ENCODE results near the gene COLEC11.
"Not testable (repeated sequence)": the region's sequence is repeated elsewhere in the genome, so short reads cannot be mapped to it uniquely, and the experiment has no call there.

Gene COLEC11

DNA sequence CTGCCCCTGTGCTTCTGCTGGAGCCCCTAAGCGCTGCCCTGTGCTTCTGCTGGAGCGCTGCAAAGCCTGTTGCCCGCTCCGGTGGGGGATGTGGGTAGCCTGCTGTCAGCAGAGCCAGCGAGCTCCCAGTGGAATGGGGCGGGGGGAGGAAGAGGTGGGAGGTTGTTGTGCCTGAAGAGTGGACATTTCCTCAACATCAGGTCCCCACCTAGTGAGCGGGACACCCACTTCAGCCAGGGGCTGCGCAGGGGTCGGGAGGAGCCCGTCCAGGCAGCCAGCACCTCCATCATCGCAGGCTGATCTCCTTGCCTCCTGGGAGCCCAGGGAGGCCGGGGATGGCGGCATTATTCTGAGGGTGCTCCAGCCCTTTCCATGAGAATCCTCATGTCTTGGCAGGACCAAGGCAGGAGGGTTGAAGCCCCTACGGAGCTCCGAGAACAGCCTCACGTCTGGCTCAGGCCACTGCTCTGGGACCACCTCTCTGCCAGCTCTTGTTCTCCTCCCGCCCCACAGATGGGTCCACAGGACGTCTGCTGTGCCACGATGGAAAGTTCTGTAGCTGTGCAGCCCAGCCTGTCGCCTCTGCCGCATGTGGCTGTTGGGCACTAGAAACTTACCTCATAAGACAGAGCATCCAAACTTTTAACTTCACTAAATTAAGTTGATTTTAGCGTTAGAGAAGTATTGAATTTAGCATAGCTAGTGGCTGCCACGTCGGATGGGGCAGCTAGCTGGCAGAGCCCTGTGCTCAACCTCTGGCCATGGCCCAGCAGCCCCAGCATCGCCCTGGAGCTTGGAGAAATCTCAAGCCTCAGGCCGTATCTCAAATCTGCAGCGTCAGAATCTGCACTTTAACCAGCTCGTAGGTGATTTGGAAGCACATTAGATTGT, 61.2 kb downstream of the COLEC11 start:
- no peak for DNase-seq

DNA sequence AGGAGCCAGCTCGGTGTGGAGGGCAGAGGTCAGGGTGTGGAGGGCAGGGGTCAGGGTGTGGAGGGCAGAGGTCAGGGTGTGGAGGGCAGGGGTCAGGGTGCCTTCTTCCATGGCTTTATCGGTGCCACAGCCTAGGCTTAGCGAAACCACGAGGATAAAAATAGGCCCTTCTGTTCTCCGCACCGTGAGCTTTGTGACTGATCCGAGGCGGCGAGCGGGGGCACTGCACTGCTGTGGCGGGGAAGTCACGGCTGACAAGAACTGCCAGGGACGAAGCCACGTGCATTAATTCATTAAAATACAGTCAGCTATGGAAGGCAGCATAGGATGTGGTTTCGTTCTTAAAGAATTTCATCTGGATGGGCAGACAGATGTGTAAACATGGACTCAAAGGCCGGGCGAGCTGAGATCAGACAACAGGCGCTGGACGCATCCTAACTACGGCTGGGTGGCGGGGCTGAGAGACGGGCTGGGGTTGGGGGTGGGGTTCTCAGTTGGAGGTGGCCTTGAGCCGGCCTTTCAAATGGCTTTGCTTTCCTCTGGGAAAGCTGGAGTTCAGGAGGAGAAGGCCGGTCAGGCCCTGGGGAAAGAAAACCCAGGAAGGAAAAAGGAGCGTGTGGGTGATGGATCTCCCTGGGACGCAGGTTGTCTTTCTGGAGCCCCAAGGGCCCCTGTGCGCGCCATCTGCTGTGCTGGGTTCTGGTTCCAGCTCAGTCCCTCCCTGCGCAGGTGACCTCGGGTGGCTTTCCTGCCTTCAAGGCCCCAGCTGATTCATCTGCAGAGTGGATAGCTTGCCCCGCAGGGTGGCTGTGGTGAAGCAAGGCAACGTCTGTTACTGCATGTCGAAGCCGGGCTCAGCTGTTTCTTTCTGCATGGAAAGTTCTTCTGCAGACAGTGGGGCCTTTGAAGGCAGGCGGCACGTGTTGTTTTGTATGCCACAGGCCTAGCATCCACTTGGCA, 62.1 kb downstream of the COLEC11 start:
- DNase-seq = no peak

DNA sequence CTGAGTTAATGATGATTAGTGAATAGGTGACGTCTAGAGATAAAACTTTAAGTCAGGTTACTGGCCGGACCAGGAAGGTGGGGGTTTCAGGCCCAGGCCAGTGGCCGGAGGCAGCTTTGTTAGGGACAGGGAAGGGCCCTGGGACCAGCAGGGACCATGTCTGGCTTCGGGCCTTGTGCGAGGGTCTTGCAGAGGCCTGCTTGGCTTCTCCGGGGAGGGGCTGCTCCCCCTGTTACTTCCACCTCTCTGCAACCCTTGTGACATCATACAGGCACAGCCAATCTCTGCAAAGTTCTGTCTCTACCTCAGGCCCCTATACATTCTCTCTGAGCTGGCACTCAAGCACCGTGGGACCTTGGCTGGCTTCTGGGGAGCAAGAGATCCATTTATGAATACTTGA, 63.0 kb downstream of the COLEC11 start, which contains the start of gene ALLC:
ALLC (plus strand) TSS at position 320 of the 400 bp plus-strand sequence. CDS start 12,958 bp downstream, outside the sequence.
- DNase-seq = no peak

DNA sequence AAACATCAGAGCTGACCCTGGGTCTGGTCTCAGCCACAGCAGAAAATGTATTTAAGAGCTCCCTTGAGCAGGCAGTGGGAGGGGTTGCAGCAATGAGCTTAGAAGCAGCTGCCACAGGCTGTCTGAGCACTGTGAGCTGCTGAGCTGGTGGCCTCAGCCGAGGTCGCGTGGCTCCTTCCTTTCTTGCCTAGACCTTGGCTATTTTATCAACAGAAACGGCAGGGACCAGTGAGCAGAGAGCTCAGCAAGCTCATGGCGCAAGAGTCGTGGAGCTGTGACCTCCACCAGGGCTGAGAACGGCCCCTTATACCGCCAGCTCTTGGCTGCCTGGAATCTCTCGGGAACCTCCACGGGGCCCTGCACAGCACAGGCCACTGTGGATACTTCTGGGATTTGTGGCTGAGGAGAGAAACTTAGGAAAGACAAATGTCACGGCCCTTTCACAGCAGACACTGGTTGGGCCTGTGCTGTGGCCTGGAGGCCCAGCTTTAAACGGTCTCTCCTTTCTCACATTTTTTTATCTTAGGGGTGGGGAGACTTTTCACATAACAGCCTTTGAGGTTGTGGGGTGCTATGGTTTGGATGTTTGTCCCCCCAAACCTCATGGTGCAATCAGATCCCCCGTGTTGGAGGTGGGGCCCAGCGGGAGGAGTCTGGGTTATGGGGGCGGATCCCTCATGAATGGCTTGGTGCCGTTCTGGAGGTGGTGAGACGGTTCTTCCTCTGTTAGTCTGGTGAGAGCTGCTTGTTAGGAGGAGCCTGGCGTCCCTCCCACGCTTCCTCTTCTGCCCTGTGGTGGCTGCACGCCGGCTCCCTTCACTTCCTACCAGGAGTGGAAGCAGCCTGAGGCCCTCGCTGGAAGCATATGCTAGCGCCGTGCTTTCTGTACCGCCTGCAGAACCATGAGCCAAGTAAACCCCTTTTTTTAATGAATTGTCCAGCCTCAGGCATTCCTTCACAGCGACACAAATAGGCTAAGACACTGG, 64.8 kb downstream of the COLEC11 start:
- peak in 1 of 2 donors; percentile 56 for DNase-seq

DNA sequence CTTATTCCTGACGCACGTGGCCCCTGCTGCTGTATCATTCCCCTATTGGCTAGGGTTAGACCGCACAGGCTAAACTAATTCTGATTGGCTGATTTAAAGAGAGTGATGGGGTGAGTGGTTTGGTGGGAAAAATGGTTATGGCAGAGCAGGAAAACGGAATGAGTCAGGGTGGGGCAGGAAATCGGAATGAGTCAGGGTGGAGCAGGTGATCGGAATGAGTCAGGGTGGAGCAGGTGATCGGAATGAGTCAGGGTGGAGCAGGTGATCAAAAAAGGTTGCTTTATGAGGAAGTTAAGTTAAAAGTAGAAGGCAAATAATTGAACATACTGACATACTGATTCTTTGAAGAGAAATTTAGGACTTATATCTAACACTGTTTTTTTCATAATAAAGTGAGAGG, 65.7 kb downstream of the COLEC11 start:
- DNase-seq = not testable (repeated sequence)

DNA sequence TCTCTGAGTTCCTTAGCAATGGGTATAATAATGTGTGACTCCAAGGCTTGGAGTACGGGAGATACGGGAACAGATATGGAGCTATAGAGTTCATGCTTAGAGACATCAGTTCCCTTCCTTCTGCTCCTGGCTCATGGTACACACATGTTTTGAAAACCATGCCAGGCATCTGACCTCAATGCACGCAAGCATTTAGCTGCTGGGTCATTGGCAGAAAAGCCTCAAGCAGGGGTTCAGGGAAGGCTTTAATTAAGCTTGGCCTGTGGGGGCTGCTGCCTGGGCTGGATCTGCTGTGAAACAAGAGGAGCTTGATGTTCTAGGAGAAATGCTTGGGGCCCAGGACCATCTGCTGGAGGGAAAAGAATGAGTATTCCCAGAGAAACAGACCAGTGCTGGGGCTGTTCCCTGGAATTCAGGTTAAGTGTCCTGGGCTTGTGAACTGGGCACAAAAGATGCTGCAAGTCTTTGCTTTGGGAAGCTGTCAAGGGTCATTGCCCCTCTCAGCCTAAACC, 66.3 kb downstream of the COLEC11 start:
- no peak for DNase-seq

DNA sequence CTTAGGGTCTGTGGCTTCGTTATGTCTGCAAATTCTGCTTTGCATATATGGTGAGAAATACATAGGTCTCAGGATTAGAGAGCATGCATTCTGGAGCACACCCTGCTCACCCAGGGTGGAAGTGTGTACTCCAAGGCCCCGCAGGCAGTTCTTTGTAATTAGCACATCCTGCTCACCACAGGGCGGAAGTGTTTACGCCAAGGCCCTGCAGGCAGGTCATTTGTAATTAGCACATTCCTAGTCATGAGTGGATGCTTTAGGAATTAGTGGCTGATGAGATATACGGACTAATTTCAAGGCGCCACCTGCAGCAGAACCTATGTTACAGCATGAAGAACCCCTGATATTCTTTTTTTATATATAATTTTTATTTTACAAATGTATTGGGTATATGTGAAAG, 67.3 kb downstream of the COLEC11 start:
- no peak for DNase-seq

DNA sequence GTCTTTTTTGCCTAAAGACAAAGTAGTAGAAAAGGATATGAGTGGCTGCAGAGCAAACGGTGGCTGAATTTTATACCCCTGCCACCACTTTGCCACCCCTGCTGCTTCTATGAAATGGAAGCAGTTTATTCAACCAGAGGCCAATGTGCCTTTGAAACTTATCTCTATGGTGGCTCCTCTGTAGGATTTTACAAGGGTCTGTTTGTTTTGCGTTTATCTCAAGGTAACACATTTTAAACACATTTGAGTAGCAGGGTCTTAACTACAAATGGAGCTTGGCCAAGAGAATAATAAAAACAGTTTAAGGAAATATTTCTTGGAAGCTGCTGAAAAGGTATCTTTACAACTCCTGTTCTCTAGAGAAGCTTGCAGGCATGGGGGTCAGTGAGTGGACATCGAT, 69.2 kb downstream of the COLEC11 start:
- DNase-seq = no peak

DNA sequence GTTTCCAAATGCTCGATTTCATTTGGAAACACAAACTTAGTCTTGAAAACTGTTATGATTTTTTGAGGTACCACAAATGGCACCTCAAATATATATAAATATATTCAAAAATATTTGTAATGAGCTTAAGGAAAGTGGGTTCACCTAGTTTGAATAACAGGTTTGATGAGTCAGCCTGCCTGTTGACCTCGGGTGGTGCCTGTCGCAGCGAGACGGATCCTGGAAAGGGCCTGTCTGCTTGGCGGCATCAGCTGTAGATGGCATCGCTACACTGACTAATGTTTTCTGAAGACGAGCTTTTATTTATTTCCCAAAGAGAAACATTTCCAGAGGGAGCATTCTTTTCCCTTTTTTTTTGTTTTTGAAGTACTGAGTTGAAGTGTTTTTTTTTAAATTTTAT, 70.0 kb downstream of the COLEC11 start:
- no peak for DNase-seq

DNA sequence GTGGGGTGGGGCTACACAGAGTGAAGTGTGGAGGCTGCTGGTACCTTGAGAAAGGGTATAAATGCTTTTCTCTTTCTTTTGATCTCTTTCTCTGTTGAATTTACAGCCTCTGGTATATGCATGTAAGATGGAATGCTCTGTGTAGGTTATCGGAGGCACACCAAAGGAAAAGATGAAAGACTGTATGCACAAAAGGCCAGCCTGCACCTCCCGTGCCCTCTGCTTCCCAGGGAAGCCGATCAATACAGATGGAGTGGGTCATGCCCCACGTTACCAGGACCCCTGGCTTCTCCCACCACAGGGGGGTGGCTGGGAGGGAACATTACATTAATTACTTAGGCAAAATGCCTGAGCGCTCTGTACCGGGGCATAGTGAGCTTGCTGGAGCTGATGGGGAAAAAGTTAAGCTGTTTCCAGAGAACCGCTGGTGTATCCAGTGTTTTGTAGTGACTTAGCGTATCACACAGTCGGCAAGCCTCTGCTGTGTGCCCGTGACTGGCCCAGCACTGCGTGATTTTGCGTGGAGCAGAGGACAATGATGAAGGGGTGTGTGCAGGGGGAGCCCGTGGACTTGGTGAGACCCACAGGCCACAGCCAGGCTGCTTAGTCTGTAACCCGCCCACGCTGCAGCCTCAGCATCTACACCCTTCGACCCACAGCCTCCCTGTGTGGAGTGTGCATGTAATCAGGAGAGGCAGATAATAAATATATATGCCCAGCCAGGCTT, 71.1 kb downstream of the COLEC11 start:
- no peak for DNase-seq

DNA sequence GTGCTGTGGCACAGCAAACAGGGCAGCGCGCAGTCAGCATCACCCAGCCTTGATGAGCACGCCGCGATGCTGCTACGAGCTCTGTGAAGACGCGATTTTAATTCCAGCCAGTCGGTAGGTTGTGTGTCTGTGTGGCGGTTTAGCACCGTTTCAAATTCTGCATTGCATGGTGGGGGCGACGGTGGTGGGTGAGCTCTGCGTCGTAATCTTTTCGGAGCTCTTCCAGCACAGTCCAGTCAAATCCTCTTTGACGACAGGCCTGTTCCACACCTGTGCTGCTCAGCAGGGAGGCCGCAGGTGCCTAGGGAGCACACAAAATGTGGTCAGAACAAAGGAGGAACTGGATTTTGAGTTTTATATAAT, 71.7 kb downstream of the COLEC11 start:
- DNase-seq = no peak

DNA sequence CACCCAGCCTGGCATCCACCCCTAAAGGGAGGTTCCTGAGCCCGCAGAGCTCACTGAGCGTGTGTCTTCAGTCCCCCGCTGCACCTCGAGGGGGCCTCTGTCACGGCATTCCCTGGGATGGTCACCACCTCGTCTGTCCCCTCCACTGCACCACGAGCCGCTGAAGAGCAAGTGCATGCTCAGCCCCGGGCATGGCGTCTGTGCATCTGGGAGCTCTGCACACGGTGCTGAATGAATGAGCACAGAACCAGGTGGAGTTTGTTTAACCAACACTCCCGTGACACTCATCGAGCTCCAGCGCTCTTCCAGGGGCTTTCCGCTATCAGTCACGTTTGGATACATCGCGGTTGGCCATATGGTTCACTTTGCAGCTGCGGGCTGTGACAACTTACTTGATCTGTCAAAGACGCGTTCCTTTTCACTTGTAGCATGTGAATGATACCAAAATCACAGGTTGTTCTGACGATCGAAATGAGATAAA, 72.3 kb downstream of the COLEC11 start:
- DNase-seq = no peak

DNA sequence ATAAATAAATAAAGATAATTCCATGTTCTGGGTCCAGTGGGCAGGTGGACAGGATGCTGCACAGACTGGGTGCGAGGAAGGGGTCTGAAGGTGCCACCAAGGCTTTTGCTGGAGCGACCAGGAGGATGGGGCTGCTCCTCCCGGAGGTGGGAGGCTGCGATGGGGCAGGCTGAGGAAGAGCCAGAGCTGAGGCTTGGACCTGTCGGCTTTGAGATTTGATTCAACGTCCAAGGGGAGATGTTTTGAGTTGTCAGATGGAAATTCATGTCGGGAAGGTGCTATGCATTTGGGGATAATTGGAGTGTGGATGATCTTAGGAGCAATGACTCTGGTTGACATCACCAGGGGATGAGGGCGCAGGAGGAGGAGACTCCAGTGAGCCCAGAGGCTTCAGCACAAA, 74.7 kb downstream of the COLEC11 start:
- DNase-seq = no peak

DNA sequence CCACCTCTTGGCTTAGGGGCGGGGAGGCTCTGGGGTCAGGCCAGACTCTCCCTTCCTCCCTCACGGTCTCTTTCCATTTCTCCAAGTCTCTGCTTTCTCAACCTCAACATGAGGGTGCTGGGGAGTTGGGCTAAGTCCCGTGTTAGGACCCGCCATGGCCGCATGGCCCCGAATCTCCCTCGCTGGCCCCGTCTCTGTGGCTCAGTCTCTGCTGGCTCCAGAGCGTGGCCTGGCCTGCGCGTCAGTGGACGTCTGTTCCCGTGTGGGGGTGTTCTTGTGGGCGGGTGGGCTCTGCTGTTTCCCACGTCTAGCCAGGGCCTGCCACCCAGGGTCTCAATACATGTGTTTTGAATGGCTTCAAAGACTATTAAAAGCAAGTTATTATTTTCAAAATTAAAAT, 75.5 kb downstream of the COLEC11 start:
- no peak for DNase-seq

DNA sequence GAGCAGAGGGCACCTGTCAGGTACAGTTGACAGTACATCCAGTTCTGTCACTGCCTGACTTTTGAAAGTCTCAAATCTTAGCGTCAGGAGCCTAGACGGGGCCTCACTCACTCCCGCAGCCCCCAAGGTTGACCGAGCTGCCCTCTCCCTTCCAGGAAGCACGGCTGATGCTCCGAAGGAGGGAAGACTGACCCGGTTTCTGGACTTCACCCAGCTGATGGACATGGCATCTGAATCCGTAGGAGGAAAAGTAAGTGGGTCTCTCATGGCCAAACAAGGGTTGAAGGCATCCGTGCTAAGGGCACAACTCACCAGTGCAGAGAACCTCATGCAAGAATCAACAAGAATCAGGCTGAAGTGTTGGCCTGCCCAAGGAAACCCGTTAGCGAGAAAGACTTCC, 76.0 kb downstream of the COLEC11 start:
- no peak for DNase-seq

DNA sequence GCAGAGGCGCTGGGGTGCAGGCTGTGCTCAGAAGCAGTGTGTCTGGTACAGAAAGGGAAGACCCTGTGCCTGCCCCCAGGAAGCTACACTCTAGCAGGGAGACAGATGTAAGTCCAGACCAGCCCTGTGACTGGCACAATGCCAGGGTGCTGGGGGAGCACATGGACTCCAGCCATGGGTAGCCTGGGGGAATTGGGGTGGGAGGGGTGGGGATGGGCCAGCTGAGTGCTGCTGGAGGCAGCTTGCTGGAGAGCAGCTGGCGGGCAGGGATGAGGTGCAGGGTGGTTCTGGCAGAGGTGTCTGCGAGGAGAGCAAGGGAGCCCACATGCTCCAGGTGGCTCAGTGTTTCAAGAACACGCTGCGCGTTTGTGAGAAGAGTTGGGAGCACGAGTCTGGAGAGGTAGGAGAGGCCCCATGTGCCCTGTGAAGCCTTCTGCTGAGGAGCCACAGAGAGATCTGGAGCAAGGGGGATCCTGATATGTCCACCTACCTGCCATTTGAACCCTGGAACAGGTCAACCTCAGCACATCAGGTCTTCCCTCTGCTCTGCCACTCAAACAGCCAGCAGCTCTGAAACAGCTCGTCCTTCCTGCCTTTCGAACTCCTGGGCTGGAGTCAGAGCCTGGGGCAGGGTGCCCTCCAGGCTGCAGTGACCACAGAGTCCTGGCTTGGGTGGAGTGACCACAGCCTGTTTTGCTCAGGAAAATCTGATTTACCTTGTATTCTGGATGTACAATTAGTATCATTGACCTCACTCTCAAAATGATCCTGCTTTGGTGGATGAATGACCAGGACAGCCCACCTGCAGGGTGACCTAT, 78.2 kb downstream of the COLEC11 start:
- no peak for DNase-seq

DNA sequence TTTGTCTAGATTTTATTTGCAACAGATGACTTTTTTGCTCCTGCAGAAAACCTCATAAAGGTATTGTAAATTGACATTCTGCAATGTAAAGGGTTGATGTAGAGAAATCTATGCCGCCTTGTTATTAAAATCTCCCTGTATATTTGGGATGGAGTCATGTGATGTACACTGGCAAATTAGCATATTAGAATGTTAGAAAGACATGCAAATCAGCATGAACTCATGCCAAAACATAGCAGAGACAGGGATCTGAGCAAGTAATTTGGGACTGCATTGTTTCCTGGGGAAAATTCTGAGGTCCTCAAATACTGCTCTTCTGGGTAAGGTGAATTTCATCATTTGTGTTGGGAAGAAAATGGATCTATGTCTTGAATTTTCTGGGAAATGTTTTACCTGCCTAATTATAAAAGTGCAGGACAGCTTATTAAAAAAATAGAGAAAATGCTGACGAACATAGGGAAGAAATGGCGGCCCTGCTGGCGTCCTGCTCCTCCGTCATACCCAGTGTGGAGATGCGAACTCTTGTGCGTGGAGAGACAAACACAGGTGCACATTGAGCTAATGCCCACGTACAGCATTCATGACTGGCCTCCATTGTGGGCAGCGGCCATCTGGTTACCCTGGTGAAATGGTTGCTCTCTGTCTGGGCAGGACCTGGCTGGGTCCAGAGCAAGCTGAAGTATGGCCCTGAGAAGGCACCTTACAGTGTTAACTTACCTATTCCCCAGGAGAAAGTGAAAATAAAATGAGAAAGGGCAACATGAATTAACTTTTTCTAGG, 79.3 kb downstream of the COLEC11 start:
- DNase-seq = no peak

DNA sequence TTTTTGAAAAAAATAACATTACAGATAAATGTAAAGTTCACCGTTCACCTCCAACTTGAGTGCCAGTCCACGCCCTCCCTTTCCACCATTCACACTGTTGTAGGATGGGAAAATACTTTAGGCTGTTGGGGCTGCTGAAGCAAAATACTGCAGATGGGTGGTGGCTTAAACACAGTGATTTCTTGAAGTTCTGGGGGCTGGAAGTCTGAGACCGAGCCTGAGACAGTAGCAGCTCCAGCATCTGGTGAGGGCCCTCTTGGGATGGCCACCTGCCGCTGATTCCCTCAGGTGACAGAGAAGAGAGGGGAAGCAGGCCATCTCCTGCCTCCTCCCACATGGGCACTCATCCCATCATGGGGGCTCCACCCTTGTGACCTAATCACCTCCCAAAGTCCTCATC, 80.8 kb downstream of the COLEC11 start:
- DNase-seq = no peak

DNA sequence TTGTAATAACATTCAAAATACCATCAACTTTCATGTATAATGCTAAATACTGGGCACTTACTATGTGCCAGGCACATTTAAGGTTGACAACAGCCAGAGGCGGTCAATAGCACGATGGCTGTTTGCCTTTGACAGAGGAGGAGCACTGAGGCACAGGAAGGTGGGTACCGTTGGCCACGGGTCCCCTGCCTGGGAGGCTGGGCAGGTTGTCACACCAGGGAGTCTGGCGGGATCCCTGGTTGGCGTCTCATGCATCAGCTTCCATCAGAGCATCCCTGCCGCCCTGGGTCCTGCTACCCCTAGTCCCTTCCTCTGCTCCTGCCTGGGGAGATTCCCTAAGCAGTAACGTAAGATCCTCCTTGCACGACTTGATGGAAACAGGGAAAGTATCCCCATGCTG, 82.5 kb downstream of the COLEC11 start:
- no peak for DNase-seq
